ENCODE measurements around the gene NAA40. TPM values are rescaled to one million over a fixed set of nuclear protein-coding genes. Genes with fewer than 3 reads are reported as not detected.

NAA40 gene
- total and polyA plus RNA-seq, 4 donors: 9.2 to 20.5 (median 13.8) TPM

- no peak for ATAC-seq (ENCODE audit: insufficient read depth, low FRiP score)
- WGBS, 2 donors: 92 to 96% methylated on average over 10 of the region's 10 CpGs
- Histone ChIP-seq H3K27me3 (ENCODE audit: control insufficient read depth in 3 of 3, insufficient read depth in 3 of 3, low read length in 2 of 3) (no peaks in the 10 kb centered on the region), H3K4me3 (no peak overlapping the region), H3K9me3 (ENCODE audit: control insufficient read depth in 4 of 4, insufficient read depth in 3 of 4, low read length in 3 of 4) (no peaks in the 10 kb centered on the region), H3K36me3 (ENCODE audit: control insufficient read depth in 4 of 4, insufficient read depth in 4 of 4, low read length in 4 of 4) (peaks cover 36 to 61% (median 54%) of the 10 kb centered on the region in 4 donors), H3K9ac (ENCODE audit: insufficient read depth in 1 of 2, low read length in 2 of 2) (no peak overlapping the region), H3K4me1 (ENCODE audit: control insufficient read depth in 5 of 5, insufficient read depth in 5 of 5, low read length in 5 of 5) (peaks cover 0 to 7% (median 0%) of the 10 kb centered on the region in 5 donors), H3K27ac (ENCODE audit: low read depth in 1 of 2, low read length in 1 of 2) (no peak overlapping the region)
- no peak for TF ChIP-seq CTCF (IDR thresholded peaks at IDR 0.05; ENCODE audit: control extremely low read depth, extremely low read depth)
- DNase-seq: no peak
These were observed 41.2 kb upstream of the NAA40 start for GRCh38 chr11:63897459-63898146.

GRCh38 chr11:63901660-63902059 is 37.1 kb upstream of the NAA40 start:
- H3K27ac ChIP-seq (ENCODE audit: low read depth in 1 of 2, low read length in 1 of 2): no peak overlapping the region
- H3K9me3 ChIP-seq (ENCODE audit: control insufficient read depth in 4 of 4, insufficient read depth in 3 of 4, low read length in 3 of 4): no peaks in the 10 kb centered on the region
- WGBS, 2 donors: 85 to 88% methylated on average over 3 of the region's 3 CpGs
- peaks cover 42 to 84% (median 57%) of the 10 kb centered on the region in 4 donors for H3K36me3 ChIP-seq (ENCODE audit: control insufficient read depth in 4 of 4, insufficient read depth in 4 of 4, low read length in 4 of 4)
- no peak for TF ChIP-seq CTCF (IDR thresholded peaks at IDR 0.05; ENCODE audit: control extremely low read depth, extremely low read depth)
- no peaks in the 10 kb centered on the region for H3K27me3 ChIP-seq (ENCODE audit: control insufficient read depth in 3 of 3, insufficient read depth in 3 of 3, low read length in 2 of 3)
- ATAC-seq (ENCODE audit: insufficient read depth, low FRiP score): no peak
- no peak overlapping the region for H3K4me3 ChIP-seq
- peaks cover 0 to 4% (median 0%) of the 10 kb centered on the region in 5 donors for H3K4me1 ChIP-seq (ENCODE audit: control insufficient read depth in 5 of 5, insufficient read depth in 5 of 5, low read length in 5 of 5)
- no peak overlapping the region for H3K9ac ChIP-seq (ENCODE audit: insufficient read depth in 1 of 2, low read length in 2 of 2)
- DNase-seq: no peak

- H3K9ac ChIP-seq (ENCODE audit: insufficient read depth in 1 of 2, low read length in 2 of 2): no peak overlapping the region
- H3K4me1 ChIP-seq (ENCODE audit: control insufficient read depth in 5 of 5, insufficient read depth in 5 of 5, low read length in 5 of 5): peaks cover 0 to 20% (median 4%) of the 10 kb centered on the region in 5 donors
- H3K36me3 ChIP-seq (ENCODE audit: control insufficient read depth in 4 of 4, insufficient read depth in 4 of 4, low read length in 4 of 4): peaks cover 34 to 85% (median 48%) of the 10 kb centered on the region in 4 donors
- H3K9me3 ChIP-seq (ENCODE audit: control insufficient read depth in 4 of 4, insufficient read depth in 3 of 4, low read length in 3 of 4): no peaks in the 10 kb centered on the region
- no peak for DNase-seq
- WGBS, 2 donors: 98% methylated on average over 14 of the region's 14 CpGs
- no peak for ATAC-seq (ENCODE audit: insufficient read depth, low FRiP score)
- no peak for TF ChIP-seq CTCF (IDR thresholded peaks at IDR 0.05; ENCODE audit: control extremely low read depth, extremely low read depth)
- no peak overlapping the region for H3K27ac ChIP-seq (ENCODE audit: low read depth in 1 of 2, low read length in 1 of 2)
- no peak overlapping the region for H3K4me3 ChIP-seq
- no peaks in the 10 kb centered on the region for H3K27me3 ChIP-seq (ENCODE audit: control insufficient read depth in 3 of 3, insufficient read depth in 3 of 3, low read length in 2 of 3)
These were observed 34.9 kb upstream of the NAA40 start for GRCh38 chr11:63903884-63904283.

Data from lung (tissue), 12 donors.